ENCODE results near the gene CLASP1. TPM values are rescaled to one million over a fixed set of nuclear protein-coding genes. Genes with fewer than 3 reads are reported as not detected.

Gene CLASP1
- total RNA-seq, 1 donor from 2014 or later: 163 TPM

GRCh38 chr2:121431214-121431613 lies 218.0 kb downstream of the CLASP1 start:
- Mint-ChIP-seq H3K9me3 (ENCODE audit: unreplicated experiment) (peaks cover 2% of the 10 kb centered on the region), H3K36me3 (ENCODE audit: unreplicated experiment) (no peaks in the 10 kb centered on the region), H3K27me3 (ENCODE audit: unreplicated experiment) (no peaks in the 10 kb centered on the region), H3K27ac (ENCODE audit: unreplicated experiment) (no peak overlapping the region), H3K4me1 (ENCODE audit: low read depth, unreplicated experiment) (no peaks in the 10 kb centered on the region), H3K4me3 (ENCODE audit: unreplicated experiment) (no peak overlapping the region)
- DNase-seq: no peak
- no peak for TF ChIP-seq CTCF (IDR thresholded peaks at IDR 0.05; ENCODE audit: partially characterized antibody, unreplicated experiment)

- no peak overlapping the region for H3K4me3 Mint-ChIP-seq (ENCODE audit: unreplicated experiment)
- no peak for DNase-seq
- H3K36me3 Mint-ChIP-seq (ENCODE audit: unreplicated experiment): no peaks in the 10 kb centered on the region
- no peaks in the 10 kb centered on the region for H3K27me3 Mint-ChIP-seq (ENCODE audit: unreplicated experiment)
- H3K4me1 Mint-ChIP-seq (ENCODE audit: low read depth, unreplicated experiment): no peaks in the 10 kb centered on the region
- TF ChIP-seq CTCF (IDR thresholded peaks at IDR 0.05; ENCODE audit: partially characterized antibody, unreplicated experiment): no peak
- no peak overlapping the region for H3K27ac Mint-ChIP-seq (ENCODE audit: unreplicated experiment)
- H3K9me3 Mint-ChIP-seq (ENCODE audit: unreplicated experiment): no peaks in the 10 kb centered on the region
Measured at GRCh38 chr2:121429927-121430520, 219.2 kb downstream of the CLASP1 start.

- Mint-ChIP-seq H3K9me3 (ENCODE audit: unreplicated experiment) (no peaks in the 10 kb centered on the region), H3K27ac (ENCODE audit: unreplicated experiment) (no peak overlapping the region)
Measured at GRCh38 chr2:121429119-121429903, 220.0 kb downstream of the CLASP1 start.

GRCh38 chr2:121427187-121427689 lies 222.0 kb downstream of the CLASP1 start:
- Mint-ChIP-seq H3K36me3 (ENCODE audit: unreplicated experiment) (no peaks in the 10 kb centered on the region), H3K4me3 (ENCODE audit: unreplicated experiment) (no peak overlapping the region), H3K27ac (ENCODE audit: unreplicated experiment) (no peak overlapping the region), H3K9me3 (ENCODE audit: unreplicated experiment) (no peaks in the 10 kb centered on the region), H3K4me1 (ENCODE audit: low read depth, unreplicated experiment) (no peaks in the 10 kb centered on the region), H3K27me3 (ENCODE audit: unreplicated experiment) (no peaks in the 10 kb centered on the region)
- no peak for DNase-seq
- no peak for TF ChIP-seq CTCF (IDR thresholded peaks at IDR 0.05; ENCODE audit: partially characterized antibody, unreplicated experiment)

More at GRCh38 chr2:121429119-121429903, 220.0 kb downstream of the CLASP1 start:
- TF ChIP-seq CTCF (IDR thresholded peaks at IDR 0.05; ENCODE audit: partially characterized antibody, unreplicated experiment): no peak
- Mint-ChIP-seq H3K27me3 (ENCODE audit: unreplicated experiment) (no peaks in the 10 kb centered on the region), H3K36me3 (ENCODE audit: unreplicated experiment) (no peaks in the 10 kb centered on the region), H3K4me1 (ENCODE audit: low read depth, unreplicated experiment) (no peaks in the 10 kb centered on the region), H3K4me3 (ENCODE audit: unreplicated experiment) (no peak overlapping the region)
- no peak for DNase-seq

GRCh38 chr2:121420486-121420885 lies 228.8 kb downstream of the CLASP1 start:
- TF ChIP-seq CTCF (IDR thresholded peaks at IDR 0.05; ENCODE audit: partially characterized antibody, unreplicated experiment): no peak
- Mint-ChIP-seq H3K27ac (ENCODE audit: unreplicated experiment) (no peak overlapping the region), H3K9me3 (ENCODE audit: unreplicated experiment) (no peaks in the 10 kb centered on the region), H3K27me3 (ENCODE audit: unreplicated experiment) (no peaks in the 10 kb centered on the region), H3K4me1 (ENCODE audit: low read depth, unreplicated experiment) (no peaks in the 10 kb centered on the region), H3K36me3 (ENCODE audit: unreplicated experiment) (no peaks in the 10 kb centered on the region), H3K4me3 (ENCODE audit: unreplicated experiment) (no peak overlapping the region)
- no peak for DNase-seq

All from glutamatergic neuron (in vitro differentiated cells).